H9 (cell line): ENCODE results near the gene ARL14EP. TPM values are rescaled to one million over a fixed set of nuclear protein-coding genes. Genes with fewer than 3 reads are reported as not detected.
A peak's percentile ranks its signal among the peaks of the same experiment; 100 is the strongest.

Source experiments
- DNase-seq: peaks from one replicate; pipeline ENCODE4 v3.0.0-alpha.2; 2017
- H2AFZ ChIP-seq: one replicate; pipeline ENCODE4 v1.6.1; 2013; ENCODE audit warnings: mild to moderate bottlenecking, low read length, control low read depth, moderate library complexity
- H2AK5ac ChIP-seq: 2 replicates; pipeline ENCODE4 v1.6.1; 2013; ENCODE audit warnings: low read length, control low read depth, mixed read lengths; ENCODE audit not compliant: insufficient read length
- H2BK120ac ChIP-seq: one replicate; pipeline ENCODE4 v1.6.1; 2013; ENCODE audit warnings: low read depth, mild to moderate bottlenecking, low read length, control low read depth, inconsistent platforms; ENCODE audit not compliant: poor library complexity, severe bottlenecking
- H2BK12ac ChIP-seq: 2 replicates; pipeline ENCODE4 v1.6.1; 2013; ENCODE audit warnings: low read length, control low read depth, mixed read lengths, low read depth; ENCODE audit not compliant: insufficient read length
- H2BK15ac ChIP-seq: 2 replicates; pipeline ENCODE4 v1.6.1; 2013; ENCODE audit warnings: low read depth, low read length, control low read depth
- H2BK20ac ChIP-seq: one replicate; pipeline ENCODE4 v1.6.1; 2013; ENCODE audit warnings: low read depth, mild to moderate bottlenecking, low read length, control low read depth, inconsistent platforms; ENCODE audit not compliant: poor library complexity, severe bottlenecking
- H2BK5ac ChIP-seq: 2 replicates; pipeline ENCODE4 v1.6.1; 2013; ENCODE audit warnings: low read length, control low read depth, mixed read lengths; ENCODE audit not compliant: insufficient read length
- H3K14ac ChIP-seq: 2 replicates; pipeline ENCODE4 v1.6.1; 2013; ENCODE audit warnings: low read length, control low read depth; ENCODE audit not compliant: insufficient read depth
- H3K18ac ChIP-seq: 2 replicates; pipeline ENCODE4 v1.6.1; 2013; ENCODE audit warnings: low read depth, mild to moderate bottlenecking, mixed read lengths, low read length, control low read depth; ENCODE audit not compliant: insufficient read length
- H3K23ac ChIP-seq: 2 replicates; pipeline ENCODE4 v1.6.1; 2013; ENCODE audit warnings: low read length, control low read depth, mixed read lengths, low read depth; ENCODE audit not compliant: insufficient read length
- H3K23me2 ChIP-seq: 2 replicates; pipeline ENCODE4 v1.6.1; 2013; ENCODE audit warnings: low read depth, mild to moderate bottlenecking, mixed read lengths, low read length, control low read depth; ENCODE audit not compliant: insufficient read length, poor library complexity, severe bottlenecking
- H3K27ac ChIP-seq: 2 replicates; pipeline ENCODE4 v1.5.1; 2013; ENCODE audit warnings: low read length, control low read depth, mixed read lengths, low read depth; ENCODE audit not compliant: insufficient read length
- H3K27me3 ChIP-seq: 2 replicates; pipeline ENCODE4 v1.6.1; 2013; ENCODE audit warnings: low read length, control low read depth, inconsistent platforms; ENCODE audit not compliant: insufficient read depth
- H3K4ac ChIP-seq: 2 replicates; pipeline ENCODE4 v1.6.1; 2013; ENCODE audit warnings: low read depth, mild to moderate bottlenecking, control low read depth, inconsistent platforms, low read length, moderate library complexity
- H3K4me1 ChIP-seq: 2 replicates; pipeline ENCODE4 v1.6.1; 2013; ENCODE audit warnings: low read length, control low read depth, inconsistent platforms; ENCODE audit not compliant: insufficient read depth
- H3K4me2 ChIP-seq: 2 replicates; pipeline ENCODE4 v1.6.1; 2013; ENCODE audit warnings: low read length, control low read depth, mixed read lengths; ENCODE audit not compliant: insufficient read length, insufficient read depth
- H3K56ac ChIP-seq: 2 replicates; pipeline ENCODE4 v1.6.1; 2013; ENCODE audit warnings: low read depth, mild to moderate bottlenecking, mixed read lengths, low read length, control low read depth; ENCODE audit not compliant: insufficient read length
- H3K79me1 ChIP-seq: 2 replicates; pipeline ENCODE4 v1.6.1; 2013; ENCODE audit warnings: low read depth, mild to moderate bottlenecking, moderate library complexity, low read length, control low read depth, inconsistent platforms; ENCODE audit not compliant: insufficient read depth, poor library complexity, severe bottlenecking
- H3K79me2 ChIP-seq: 2 replicates; pipeline ENCODE4 v1.6.1; 2013; ENCODE audit warnings: low read length, control low read depth, inconsistent platforms; ENCODE audit not compliant: insufficient read depth
- H3K9ac ChIP-seq: 2 replicates; pipeline ENCODE4 v1.6.1; 2013; ENCODE audit warnings: low read length, control low read depth, mixed read lengths; ENCODE audit not compliant: insufficient read length; ENCODE audit errors: extremely low read depth
- H3K9me3 ChIP-seq: one replicate; pipeline ENCODE4 v1.6.1; 2013; ENCODE audit warnings: low read depth, low read length, inconsistent platforms; ENCODE audit not compliant: control insufficient read depth
- H3T11ph ChIP-seq: one replicate; pipeline ENCODE4 v1.6.1; 2013; ENCODE audit warnings: mild to moderate bottlenecking, low read length, control low read depth, inconsistent platforms
- H4K20me1 ChIP-seq: one replicate; pipeline ENCODE4 v1.6.1; 2013; ENCODE audit not compliant: control insufficient read depth, insufficient read length, insufficient read depth
- H4K5ac ChIP-seq: 2 replicates; pipeline ENCODE4 v1.6.1; 2013; ENCODE audit warnings: low read depth, mild to moderate bottlenecking, mixed read lengths, low read length, control low read depth; ENCODE audit not compliant: insufficient read length
- H4K8ac ChIP-seq: replicated peaks from 2 replicates; pipeline ENCODE4 v1.6.1; 2013; ENCODE audit warnings: low read length, control low read depth, mixed read lengths, low read depth; ENCODE audit not compliant: insufficient read length
- H4K91ac ChIP-seq: 2 replicates; pipeline ENCODE4 v1.6.1; 2013; ENCODE audit warnings: low read depth, mild to moderate bottlenecking, moderate library complexity, mixed read lengths, low read length, control low read depth; ENCODE audit not compliant: insufficient read length
- H3K27ac Mint-ChIP-seq, 3 experiments: 2 replicates in 2 of 3; 3 replicates in 1 of 3; pipeline ENCODE4 v1.8.0; 2020 to 2021; ENCODE audit warnings: mixed read lengths in 3 of 3, mild to moderate bottlenecking in 1 of 3, moderate library complexity in 1 of 3
- H3K27me3 Mint-ChIP-seq: 2 replicates; pipeline ENCODE4 v1.8.0; 2021; ENCODE audit warnings: low read depth, mild to moderate bottlenecking, moderate library complexity, mixed read lengths
- H3K36me3 Mint-ChIP-seq, 3 experiments: 2 replicates in 2 of 3; 3 replicates in 1 of 3; pipeline ENCODE4 v1.8.0; 2020 to 2021; ENCODE audit warnings: low read depth in 3 of 3, mixed read lengths in 3 of 3; ENCODE audit not compliant: insufficient read depth in 1 of 3
- H3K4me1 Mint-ChIP-seq, 2 experiments: 2 replicates each; pipeline ENCODE4 v1.8.0; 2020; ENCODE audit warnings: mixed read lengths in 2 of 2
- H3K4me3 Mint-ChIP-seq, 2 experiments: 2 replicates in 1 of 2; 3 replicates in 1 of 2; pipeline ENCODE4 v1.8.0; 2020 to 2021; ENCODE audit warnings: mild to moderate bottlenecking in 2 of 2, mixed read lengths in 2 of 2, moderate library complexity in 1 of 2
- H3K9me3 Mint-ChIP-seq, 2 experiments: 2 replicates in 1 of 2; 3 replicates in 1 of 2; pipeline ENCODE4 v1.8.0; 2020; ENCODE audit warnings: mild to moderate bottlenecking in 2 of 2, mixed read lengths in 2 of 2, moderate library complexity in 1 of 2
- CTCF ChIP-seq: fragments of 200-600 bp; sonication (generic); conservative IDR thresholded peaks from 3 replicates; pipeline ENCODE4 v1.8.0; 2021; ENCODE audit warnings: antibody characterized with exemption, mild to moderate bottlenecking
- WGBS: extraction: QIAGEN DNeasy Blood & Tissue Kit; methylation state at CpG from one replicate; pipeline ENCODE4 v1.1.7; 2013; ENCODE audit warnings: missing lambda C conversion rate, low lambda C conversion rate, mixed read lengths; ENCODE audit not compliant: insufficient read length; ENCODE audit errors: extremely low coverage; 5-methylcytosine and 5-hydroxymethylcytosine counted together
- long read RNA-seq: library from polyadenylated mRNA; unstranded; transcript quantifications from one replicate; pipeline ENCODE4 v2.0.0, GENCODE V29; 2020
- total RNA-seq: library from RNA; stranded (reverse); gene quantifications from 2 replicates; pipeline ENCODE4 v1.2.1, GENCODE V29; 2021

The ARL14EP gene
- total RNA-seq = 19.9 and 20.9 TPM in 2 replicates
- long read RNA-seq, transcript ARL14EP-201 (4 exons, 2,430 nt) = major isoform, 56 of 75 reads
- long read RNA-seq, partial matches to known transcripts = 3 of 75 reads
- long read RNA-seq, other reads (novel, unspliced or antisense) = 15 of 75 reads

GRCh38 chr11:30322826-30323710 lies at the start of gene ARL14EP:
Gene ARL14EP (plus strand): TSS chr11:30323104. CDS start chr11:30330949, 7,845 bp downstream.
- H3K4me3 Mint-ChIP-seq = peak within 1 kb of the TSS; percentile 97 to 98
- DNase-seq = peak; percentile 96
- H3K9me3 Mint-ChIP-seq = no peaks in the 10 kb centered on the region
- Histone ChIP-seq H2BK5ac (no peak within 1 kb of the TSS), H2BK15ac (no peak within 1 kb of the TSS), H3K56ac (no peak within 1 kb of the TSS), H3K27ac (no peak within 1 kb of the TSS), H3K23ac (no peak within 1 kb of the TSS), H3K23me2 (peaks cover 4% of the 10 kb centered on the region), H2BK20ac (no peak within 1 kb of the TSS), H4K8ac (no peak within 1 kb of the TSS), H2BK12ac (no peak within 1 kb of the TSS), H4K91ac (no peak within 1 kb of the TSS), H2AK5ac (no peak within 1 kb of the TSS), H3K18ac (peak within 1 kb of the TSS; percentile 83), H3K9ac (peak within 1 kb of the TSS; percentile 80), H3K4me1 (no peaks in the 10 kb centered on the region; the same call in 1 of the 2 replicates), H3T11ph (no peak within 1 kb of the TSS), H3K27me3 (no peaks in the 10 kb centered on the region), H3K4me2 (peak within 1 kb of the TSS; percentile 72), H2BK120ac (no peak within 1 kb of the TSS), H4K5ac (no peak within 1 kb of the TSS), H3K9me3 (no peaks in the 10 kb centered on the region), H3K79me2 (peaks cover 11% of the 10 kb centered on the region; the same call in 1 of the 2 replicates), H4K20me1 (no peaks in the 10 kb centered on the region), H3K14ac (peak within 1 kb of the TSS; percentile 90; the same call in 1 of the 2 replicates), H3K79me1 (no peaks in the 10 kb centered on the region), H3K4ac (no peak within 1 kb of the TSS), H2AFZ (peak within 1 kb of the TSS; percentile 92)
- peaks cover 15 to 18% of the 10 kb centered on the region in 2 experiments for H3K4me1 Mint-ChIP-seq
- H3K27me3 Mint-ChIP-seq = peaks cover 28% of the 10 kb centered on the region
- H3K36me3 Mint-ChIP-seq = peaks cover 0 to 2% (median 1%) of the 10 kb centered on the region in 3 experiments; a peak in 3 of 7 replicates
- WGBS = no CpG with 5 or more reads among the region's 51 CpGs
- H3K27ac Mint-ChIP-seq = peak within 1 kb of the TSS; percentile 94 to 99 (median 98)
- no peak for TF ChIP-seq CTCF
